Neural crest cell (in vitro differentiated cells): ENCODE measurements around the gene ZCCHC24. TPM values are rescaled to one million over a fixed set of nuclear protein-coding genes. Genes with fewer than 3 reads are reported as not detected.

ENCODE experiments used
- DNase-seq: peaks from one replicate; pipeline ENCODE4 v3.0.0; 2021; ENCODE audit warnings: low read depth, mixed read lengths, low spot score
- H3K27ac Mint-ChIP-seq: one replicate; pipeline ENCODE4 v1.8.0; 2021; ENCODE audit warnings: mild to moderate bottlenecking, mixed read lengths; ENCODE audit not compliant: unreplicated experiment
- H3K27me3 Mint-ChIP-seq: 2 replicates; pipeline ENCODE4 v1.8.0; 2021; ENCODE audit warnings: low read depth, mild to moderate bottlenecking, mixed read lengths
- H3K36me3 Mint-ChIP-seq: 2 replicates; pipeline ENCODE4 v1.8.0; 2021; ENCODE audit warnings: low read depth, mild to moderate bottlenecking, mixed read lengths
- H3K4me1 Mint-ChIP-seq: 2 replicates; pipeline ENCODE4 v1.8.0; 2021; ENCODE audit warnings: mixed read lengths
- H3K4me3 Mint-ChIP-seq: one replicate; pipeline ENCODE4 v1.8.0; 2021; ENCODE audit warnings: mild to moderate bottlenecking, mixed read lengths
- H3K9me3 Mint-ChIP-seq: 2 replicates; pipeline ENCODE4 v1.8.0; 2021; ENCODE audit warnings: mixed read lengths
- CTCF ChIP-seq: fragments of 200-600 bp; sonication (generic); conservative IDR thresholded peaks from 2 replicates; pipeline ENCODE4 v1.5.0; 2021; ENCODE audit warnings: antibody characterized with exemption, mild to moderate bottlenecking
- total RNA-seq: library from RNA; stranded (reverse); gene quantifications from 2 replicates; pipeline ENCODE4 v1.2.1, GENCODE V29; 2021

The ZCCHC24 gene
- total RNA-seq, 1 donor from 2014 or later, result 26.5 TPM

DNA sequence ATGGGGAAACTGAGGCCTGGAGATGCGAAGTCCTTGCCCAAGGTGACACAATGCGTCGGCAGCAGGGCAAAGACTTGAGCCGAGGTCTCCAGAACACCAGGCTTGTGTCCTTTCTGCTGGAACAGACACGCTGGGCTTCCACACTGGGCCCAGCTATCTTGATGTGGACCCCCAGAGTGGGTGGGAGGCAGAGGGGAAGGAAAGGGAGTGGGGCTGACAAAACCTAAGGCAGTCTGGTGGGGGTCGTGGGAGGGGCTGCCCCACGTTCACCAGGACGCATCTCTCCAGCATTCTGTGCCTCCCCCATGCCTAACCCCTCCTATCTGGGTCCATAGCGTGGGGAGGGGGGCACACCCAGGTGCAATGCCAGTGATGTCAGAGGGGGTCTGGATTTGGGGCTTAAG, 60.0 kb downstream of the ZCCHC24 start:
- H3K36me3 Mint-ChIP-seq, result no peaks in the 10 kb centered on the region
- H3K9me3 Mint-ChIP-seq, result no peaks in the 10 kb centered on the region
- no peak for DNase-seq
- H3K4me3 Mint-ChIP-seq, result no peak overlapping the region
- no peak for TF ChIP-seq CTCF
- H3K27ac Mint-ChIP-seq, result no peak overlapping the region
- H3K27me3 Mint-ChIP-seq, result no peaks in the 10 kb centered on the region
- H3K4me1 Mint-ChIP-seq, result peaks cover 19% of the 10 kb centered on the region

- no peak overlapping the region for H3K27ac Mint-ChIP-seq
- peak; percentile 1 for DNase-seq
Measured at GRCh38 chr10:79384773-79385391, 60.5 kb downstream of the ZCCHC24 start.

DNA sequence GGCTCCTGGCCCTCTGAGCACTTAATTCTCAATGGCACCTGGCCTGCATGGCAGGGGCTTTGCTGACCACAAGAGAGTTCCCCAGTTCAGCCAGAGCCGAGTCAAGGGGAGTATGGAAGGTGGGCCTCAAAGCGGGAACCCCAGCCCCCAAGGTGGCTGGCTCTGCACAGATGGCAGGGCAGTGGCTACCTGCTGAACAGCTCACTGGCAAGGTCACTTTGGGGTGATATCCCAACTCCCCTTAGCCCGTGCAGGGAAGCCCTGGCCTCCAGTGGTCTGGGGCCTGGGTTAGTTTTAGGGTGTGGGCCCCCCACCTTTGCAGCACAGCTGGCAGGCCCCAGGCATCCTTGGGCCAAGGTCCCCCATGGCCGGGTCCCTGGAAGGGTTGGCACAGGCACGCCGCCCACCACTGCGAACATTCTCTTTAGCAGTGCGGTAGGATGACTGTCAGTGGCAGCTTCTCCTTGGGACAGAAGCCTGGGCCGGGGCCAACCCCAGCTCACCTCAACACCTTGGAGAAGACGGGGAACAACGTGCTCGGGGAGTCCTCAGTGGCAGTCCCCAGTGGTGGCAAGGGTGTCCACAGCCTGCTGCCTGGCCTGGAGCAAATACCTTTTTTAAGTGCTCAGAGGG, 61.3 kb downstream of the ZCCHC24 start:
- H3K36me3 Mint-ChIP-seq, result no peaks in the 10 kb centered on the region
- H3K27ac Mint-ChIP-seq, result no peak overlapping the region
- TF ChIP-seq CTCF, result no peak
- H3K9me3 Mint-ChIP-seq, result no peaks in the 10 kb centered on the region
- no peaks in the 10 kb centered on the region for H3K27me3 Mint-ChIP-seq
- no peak overlapping the region for H3K4me3 Mint-ChIP-seq
- peak; percentile 1 for DNase-seq
- H3K4me1 Mint-ChIP-seq, result peaks cover 19% of the 10 kb centered on the region

More at GRCh38 chr10:79384773-79385391, 60.5 kb downstream of the ZCCHC24 start:
- no peaks in the 10 kb centered on the region for H3K27me3 Mint-ChIP-seq
- no peak for TF ChIP-seq CTCF
- no peaks in the 10 kb centered on the region for H3K36me3 Mint-ChIP-seq
- no peak overlapping the region for H3K4me3 Mint-ChIP-seq
- no peaks in the 10 kb centered on the region for H3K9me3 Mint-ChIP-seq
- peaks cover 19% of the 10 kb centered on the region for H3K4me1 Mint-ChIP-seq

DNA sequence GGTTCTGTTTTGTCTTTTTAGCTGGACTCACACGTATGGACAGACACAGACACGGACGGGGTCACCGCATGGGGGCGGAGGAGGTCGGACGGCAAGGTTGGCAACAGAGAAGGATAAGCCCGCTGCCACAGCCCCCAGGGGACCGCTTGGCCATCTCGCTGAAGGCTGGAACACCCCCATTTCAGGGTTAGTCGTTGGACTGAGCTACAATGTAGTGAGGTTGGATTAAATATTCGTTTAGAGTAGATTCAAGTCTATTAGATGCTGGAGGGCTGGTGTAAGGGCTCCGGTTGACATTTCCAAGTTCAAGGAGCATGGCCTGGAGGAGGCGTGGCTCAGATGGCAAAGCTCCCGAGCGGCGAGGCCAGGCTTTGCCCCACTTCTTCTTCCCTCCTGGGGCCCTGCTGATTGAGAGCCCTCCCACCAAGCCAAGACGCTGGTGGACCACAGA, 62.9 kb downstream of the ZCCHC24 start:
- Mint-ChIP-seq H3K4me3 (no peak overlapping the region), H3K36me3 (no peaks in the 10 kb centered on the region), H3K27ac (no peak overlapping the region), H3K4me1 (peaks cover 19% of the 10 kb centered on the region), H3K27me3 (no peaks in the 10 kb centered on the region), H3K9me3 (no peaks in the 10 kb centered on the region)
- no peak for TF ChIP-seq CTCF
- no peak for DNase-seq

- Mint-ChIP-seq H3K36me3 (no peaks in the 10 kb centered on the region), H3K27ac (no peak overlapping the region)
Measured at GRCh38 chr10:79381804-79382221, 63.6 kb downstream of the ZCCHC24 start.

More at GRCh38 chr10:79381804-79382221, 63.6 kb downstream of the ZCCHC24 start:
- TF ChIP-seq CTCF, result no peak
- no peak overlapping the region for H3K4me3 Mint-ChIP-seq
- peaks cover 19% of the 10 kb centered on the region for H3K4me1 Mint-ChIP-seq
- no peaks in the 10 kb centered on the region for H3K9me3 Mint-ChIP-seq
- H3K27me3 Mint-ChIP-seq, result no peaks in the 10 kb centered on the region
- no peak for DNase-seq
